Panc1 (cell line): ENCODE measurements around the gene CAMK1D. TPM values are rescaled to one million over a fixed set of nuclear protein-coding genes. Genes with fewer than 3 reads are reported as not detected.

Experiments used
- ATAC-seq: fragments of 200-7000 bp; cut with Tn5 transposase; 2 replicates; pipeline ENCODE4 v1.9.1; 2020; ENCODE audit warnings: mild to moderate bottlenecking, moderate library complexity
- BruUV-seq: library from RNA; stranded (reverse); fragments of 400-500 nt; replicated peaks from 2 replicates; lab custom pipeline; 2021; lab: Mats Ljungman, UMichigan
- CTCF ChIA-PET: fragments of 300-600 bp; sonication (Branson Sonifier 250); formaldehyde crosslinking; loops from one replicate; lab custom pipeline; 2022; ENCODE audit warnings: antibody characterized with exemption; lab: Charles Lee
- POLR2A ChIA-PET: fragments of 300-600 bp; sonication (Branson Sonifier 250); formaldehyde crosslinking; loops from one replicate; lab custom pipeline; 2022; ENCODE audit warnings: antibody characterized with exemption; lab: Charles Lee
- DNase-seq: peaks from one replicate; pipeline ENCODE4 v3.0.0-alpha.2; 2010; ENCODE audit warnings: low read depth, low spot score
- H3K27ac ChIP-seq: 2 replicates; pipeline ENCODE4 v1.5.1; 2011; ENCODE audit warnings: mild to moderate bottlenecking, low read length, inconsistent platforms
- H3K27me3 ChIP-seq: fragments of 200-500 bp; sonication (Bioruptor generic); 2 replicates; pipeline ENCODE4 v1.6.0; 2014; ENCODE audit warnings: low read length, inconsistent platforms; ENCODE audit not compliant: control insufficient read depth, insufficient read depth
- H3K36me3 ChIP-seq: fragments of 200-500 bp; sonication (Bioruptor generic); 2 replicates; pipeline ENCODE4 v1.5.1; 2014; ENCODE audit warnings: inconsistent platforms, mild to moderate bottlenecking, low read length, moderate library complexity; ENCODE audit not compliant: control insufficient read depth, insufficient read depth
- H3K4me1 ChIP-seq: 2 replicates; pipeline ENCODE4 v1.5.1; 2011; ENCODE audit warnings: inconsistent platforms, mild to moderate bottlenecking, low read length, moderate library complexity; ENCODE audit not compliant: control insufficient read depth, insufficient read depth
- H3K4me3 ChIP-seq, 2 experiments: 2 replicates each; pipeline ENCODE4 v1.5.1; 2011 to 2012; ENCODE audit warnings: low read depth in 2 of 2, low read length in 2 of 2, mild to moderate bottlenecking in 2 of 2, inconsistent platforms in 1 of 2, moderate library complexity in 1 of 2
- H3K9me3 ChIP-seq: fragments of 200-500 bp; sonication (Bioruptor generic); 2 replicates; pipeline ENCODE4 v1.5.1; 2014; ENCODE audit warnings: low read depth, mild to moderate bottlenecking, inconsistent platforms, low read length, moderate library complexity; ENCODE audit not compliant: control insufficient read depth, insufficient read depth
- POLR2AphosphoS5 ChIP-seq: IDR thresholded peaks from 2 replicates; pipeline ENCODE4 v1.6.1; 2012; ENCODE audit warnings: mild to moderate bottlenecking, low read depth, low read length, moderate library complexity
- SIN3A ChIP-seq: IDR thresholded peaks from 2 replicates; pipeline ENCODE4 v1.6.1; 2012; ENCODE audit warnings: low read depth, mild to moderate bottlenecking, low read length, moderate library complexity, borderline replicate concordance; ENCODE audit not compliant: insufficient read depth
- TCF7L2 ChIP-seq: IDR thresholded peaks from 2 replicates; pipeline ENCODE4 v1.6.1; 2011; ENCODE audit warnings: mild to moderate bottlenecking, low read depth, low read length, inconsistent platforms
- in situ Hi-C: cut with HindIII; loops from 2 replicates; pipeline ENCODE4 v1.10.0; 2016; ENCODE audit warnings: low sequenced_read_pairs, low pct_unique_long_range_greater_than_20kb
- intact Hi-C: fragments of 100-400 bp; cut with micrococcal nuclease; formaldehyde crosslinking; loops from one replicate; pipeline ENCODE4 v1.10.0; 2022; ENCODE audit not compliant: unreplicated experiment
- total RNA-seq: library from RNA; stranded (reverse); gene quantifications from one replicate; pipeline ENCODE4 v1.2.1, GENCODE V29; 2021; ENCODE audit not compliant: unreplicated experiment
- TF ChIP-seq, protein P1 (sequence below): fragments of 450-650 bp; IDR thresholded peaks from 2 replicates; pipeline ENCODE4 v1.5.1; 2017; ENCODE audit warnings: mild to moderate bottlenecking
- TF ChIP-seq, protein P2 (sequence below), 2 experiments: IDR thresholded peaks; 2 replicates each; pipeline ENCODE4 v1.6.1; 2011 to 2012; ENCODE audit warnings: low read depth in 2 of 2, control low read depth in 1 of 2, low read length in 1 of 2, mild to moderate bottlenecking in 1 of 2, moderate library complexity in 1 of 2; ENCODE audit not compliant: insufficient read depth in 1 of 2

CAMK1D gene
- total RNA-seq, 1 experiment from 2014 or later = 5.7 TPM

DNA sequence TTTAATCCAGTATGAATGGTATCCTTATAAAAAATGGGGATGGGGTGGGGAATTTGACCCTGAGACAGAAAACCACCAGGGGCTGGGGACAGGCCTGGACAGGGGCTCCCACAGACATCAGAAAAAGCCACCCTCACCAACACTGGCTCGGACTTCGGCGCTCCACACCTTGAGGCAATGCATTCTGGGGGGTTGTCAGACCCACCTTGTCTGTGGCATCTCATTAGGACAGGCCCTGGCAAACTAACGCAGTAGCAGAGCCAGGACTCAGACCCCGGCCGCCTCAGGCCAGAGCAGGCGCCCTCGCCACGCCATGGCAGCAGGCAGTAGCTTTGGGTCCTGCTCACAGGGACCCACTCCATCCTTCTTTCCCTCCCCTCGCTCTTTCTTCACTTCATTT lies 492.1 kb downstream of the CAMK1D start:
- POLR2A ChIA-PET = interaction anchor here (0.7 kb wide), 1 partner anchor 29 kb away, joined by 3 read pairs; no protein-coding TSS in a partner anchor
- H3K27ac ChIP-seq = no peak overlapping the region
- in situ Hi-C loops = no loop called here
- H3K27me3 ChIP-seq = no peaks in the 10 kb centered on the region
- no peak for ATAC-seq
- H3K4me1 ChIP-seq = no peaks in the 10 kb centered on the region
- H3K9me3 ChIP-seq = no peaks in the 10 kb centered on the region
- TF ChIP-seq, protein P1, sequence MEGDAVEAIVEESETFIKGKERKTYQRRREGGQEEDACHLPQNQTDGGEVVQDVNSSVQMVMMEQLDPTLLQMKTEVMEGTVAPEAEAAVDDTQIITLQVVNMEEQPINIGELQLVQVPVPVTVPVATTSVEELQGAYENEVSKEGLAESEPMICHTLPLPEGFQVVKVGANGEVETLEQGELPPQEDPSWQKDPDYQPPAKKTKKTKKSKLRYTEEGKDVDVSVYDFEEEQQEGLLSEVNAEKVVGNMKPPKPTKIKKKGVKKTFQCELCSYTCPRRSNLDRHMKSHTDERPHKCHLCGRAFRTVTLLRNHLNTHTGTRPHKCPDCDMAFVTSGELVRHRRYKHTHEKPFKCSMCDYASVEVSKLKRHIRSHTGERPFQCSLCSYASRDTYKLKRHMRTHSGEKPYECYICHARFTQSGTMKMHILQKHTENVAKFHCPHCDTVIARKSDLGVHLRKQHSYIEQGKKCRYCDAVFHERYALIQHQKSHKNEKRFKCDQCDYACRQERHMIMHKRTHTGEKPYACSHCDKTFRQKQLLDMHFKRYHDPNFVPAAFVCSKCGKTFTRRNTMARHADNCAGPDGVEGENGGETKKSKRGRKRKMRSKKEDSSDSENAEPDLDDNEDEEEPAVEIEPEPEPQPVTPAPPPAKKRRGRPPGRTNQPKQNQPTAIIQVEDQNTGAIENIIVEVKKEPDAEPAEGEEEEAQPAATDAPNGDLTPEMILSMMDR = no peak
- no peak for TF ChIP-seq TCF7L2
- CTCF ChIA-PET = interaction anchor here (0.6 kb wide), 1 partner anchor 35 kb away, joined by 3 read pairs; no protein-coding TSS in a partner anchor
- intact Hi-C loops = no loop called here
- DNase-seq = no peak
- no TSS peak for BruUV-seq
- no peaks in the 10 kb centered on the region for H3K36me3 ChIP-seq
- no peak overlapping the region for H3K4me3 ChIP-seq

GRCh38 chr10:12841826-12842225 lies 492.5 kb downstream of the CAMK1D start:
- intact Hi-C loops (no loop called here), in situ Hi-C loops (no loop called here)
- no TSS peak for BruUV-seq
- Histone ChIP-seq H3K27ac (no peak overlapping the region), H3K9me3 (no peaks in the 10 kb centered on the region), H3K27me3 (no peaks in the 10 kb centered on the region), H3K36me3 (no peaks in the 10 kb centered on the region), H3K4me1 (no peaks in the 10 kb centered on the region), H3K4me3 (no peak overlapping the region)
- POLR2A ChIA-PET = interaction anchor here (0.7 kb wide), 1 partner anchor 29 kb away, joined by 3 read pairs; no protein-coding TSS in a partner anchor
- DNase-seq (no peak), ATAC-seq (no peak)
- CTCF ChIA-PET = interaction anchor here (0.6 kb wide), 1 partner anchor 35 kb away, joined by 3 read pairs; no protein-coding TSS in a partner anchor
- TF ChIP-seq, protein P2, sequence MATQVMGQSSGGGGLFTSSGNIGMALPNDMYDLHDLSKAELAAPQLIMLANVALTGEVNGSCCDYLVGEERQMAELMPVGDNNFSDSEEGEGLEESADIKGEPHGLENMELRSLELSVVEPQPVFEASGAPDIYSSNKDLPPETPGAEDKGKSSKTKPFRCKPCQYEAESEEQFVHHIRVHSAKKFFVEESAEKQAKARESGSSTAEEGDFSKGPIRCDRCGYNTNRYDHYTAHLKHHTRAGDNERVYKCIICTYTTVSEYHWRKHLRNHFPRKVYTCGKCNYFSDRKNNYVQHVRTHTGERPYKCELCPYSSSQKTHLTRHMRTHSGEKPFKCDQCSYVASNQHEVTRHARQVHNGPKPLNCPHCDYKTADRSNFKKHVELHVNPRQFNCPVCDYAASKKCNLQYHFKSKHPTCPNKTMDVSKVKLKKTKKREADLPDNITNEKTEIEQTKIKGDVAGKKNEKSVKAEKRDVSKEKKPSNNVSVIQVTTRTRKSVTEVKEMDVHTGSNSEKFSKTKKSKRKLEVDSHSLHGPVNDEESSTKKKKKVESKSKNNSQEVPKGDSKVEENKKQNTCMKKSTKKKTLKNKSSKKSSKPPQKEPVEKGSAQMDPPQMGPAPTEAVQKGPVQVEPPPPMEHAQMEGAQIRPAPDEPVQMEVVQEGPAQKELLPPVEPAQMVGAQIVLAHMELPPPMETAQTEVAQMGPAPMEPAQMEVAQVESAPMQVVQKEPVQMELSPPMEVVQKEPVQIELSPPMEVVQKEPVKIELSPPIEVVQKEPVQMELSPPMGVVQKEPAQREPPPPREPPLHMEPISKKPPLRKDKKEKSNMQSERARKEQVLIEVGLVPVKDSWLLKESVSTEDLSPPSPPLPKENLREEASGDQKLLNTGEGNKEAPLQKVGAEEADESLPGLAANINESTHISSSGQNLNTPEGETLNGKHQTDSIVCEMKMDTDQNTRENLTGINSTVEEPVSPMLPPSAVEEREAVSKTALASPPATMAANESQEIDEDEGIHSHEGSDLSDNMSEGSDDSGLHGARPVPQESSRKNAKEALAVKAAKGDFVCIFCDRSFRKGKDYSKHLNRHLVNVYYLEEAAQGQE (IDR thresholded peaks at IDR 0.05; ENCODE audit: insufficient read depth in 1 of 2, low read depth in 2 of 2, low read length in 1 of 2) = no peak
- TF ChIP-seq POLR2AphosphoS5 (no peak), TCF7L2 (no peak), SIN3A (no peak)
- TF ChIP-seq, protein P1 = no peak
